Astrocyte (in vitro differentiated cells and primary cell): ENCODE measurements around the gene GGACT.

ENCODE experiments used
- CTCF ChIP-seq: IDR thresholded peaks from 2 replicates; pipeline ENCODE4 v1.5.1; 2011; ENCODE audit warnings: low read depth, mild to moderate bottlenecking, inconsistent platforms, low read length, moderate library complexity; ENCODE audit not compliant: insufficient read depth
- EZH2 ChIP-seq: IDR thresholded peaks from 2 replicates; pipeline ENCODE4 v1.6.1; 2012; ENCODE audit warnings: mild to moderate bottlenecking, low read length, inconsistent platforms; ENCODE audit not compliant: insufficient read depth

GRCh38 chr13:100518394-100519062, 70.1 kb downstream of the GGACT start:
- TF ChIP-seq CTCF (no peak), EZH2 (no peak)
